Right ventricle myocardium inferior (tissue), 1 donor: ENCODE measurements around the gene PDXK. TPM values are rescaled to one million over a fixed set of nuclear protein-coding genes. Genes with fewer than 3 reads are reported as not detected.
A peak's percentile ranks its signal among the peaks of the same experiment; 100 is the strongest.

Source experiments
- ATAC-seq: fragments of 200-7000 bp; cut with Tn5 transposase; one replicate; pipeline ENCODE4 v1.9.1; 2020; ENCODE audit warnings: mild to moderate bottlenecking, moderate library complexity
- DNase-seq: peaks from one replicate; pipeline ENCODE4 v3.0.0; 2021; ENCODE audit errors: missing footprints
- intact Hi-C: fragments of 100-400 bp; cut with DNase I; formaldehyde crosslinking; loops from one replicate; pipeline ENCODE4 v1.11.0; 2022
- total RNA-seq: library from RNA; stranded (reverse); fragmentation: NEBNext Ultra II Directional; extraction: Animal tissue kit (Norgen Biotek cat#: 25700); gene quantifications from one replicate; pipeline ENCODE4 v1.2.1, GENCODE V29; 2021
- donor health status: DM: no; HTN: yes; CAD: no; lungs with severe emphysema.

The PDXK gene
- total RNA-seq, 1 donor from 2014 or later, result 105 TPM

- no peak for DNase-seq
- ATAC-seq, result peak; percentile 22
- intact Hi-C loops, result no loop called here
Measured at GRCh38 chr21:43734928-43735229, 15.9 kb downstream of the PDXK start.

GRCh38 chr21:43735236-43736091, 16.5 kb downstream of the PDXK start:
- intact Hi-C loops, result no loop called here
- no peak for DNase-seq
- no peak for ATAC-seq

- ATAC-seq (no peak), DNase-seq (no peak)
- intact Hi-C loops, result no loop called here
Measured at GRCh38 chr21:43736224-43736883, 17.4 kb downstream of the PDXK start.

- ATAC-seq (no peak), DNase-seq (no peak)
- intact Hi-C loops, result no loop called here
Measured at GRCh38 chr21:43737158-43737950, 18.4 kb downstream of the PDXK start.

- ATAC-seq, result no peak
- intact Hi-C loops, result loop anchor here (10.0 kb wide), 1 partner anchor 55 kb away; no protein-coding TSS in a partner anchor
- no peak for DNase-seq
Measured at GRCh38 chr21:43739621-43740435, 20.9 kb downstream of the PDXK start.

GRCh38 chr21:43740497-43741156, 21.7 kb downstream of the PDXK start:
- ATAC-seq (no peak), DNase-seq (no peak)
- intact Hi-C loops, result loop anchor here (10.0 kb wide), 1 partner anchor 56 kb away; no protein-coding TSS in a partner anchor

- no peak for ATAC-seq
- intact Hi-C loops, result loop anchor here (10.0 kb wide), 1 partner anchor 57 kb away; no protein-coding TSS in a partner anchor
- no peak for DNase-seq
Measured at GRCh38 chr21:43741423-43742096, 22.6 kb downstream of the PDXK start.

- DNase-seq, result no peak
- intact Hi-C loops, result loop anchor here (10.0 kb wide), 1 partner anchor 59 kb away; no protein-coding TSS in a partner anchor
- no peak for ATAC-seq
Measured at GRCh38 chr21:43743947-43744346, 25.0 kb downstream of the PDXK start.

- intact Hi-C loops, result loop anchor here (10.0 kb wide), 1 partner anchor 60 kb away; no protein-coding TSS in a partner anchor
- DNase-seq (no peak), ATAC-seq (no peak)
Measured at GRCh38 chr21:43744725-43745124, 25.8 kb downstream of the PDXK start.

- DNase-seq (no peak), ATAC-seq (no peak)
- intact Hi-C loops, result loop anchor here (10.0 kb wide), 1 partner anchor 61 kb away; no protein-coding TSS in a partner anchor
Measured at GRCh38 chr21:43745772-43746517, 27.0 kb downstream of the PDXK start.

GRCh38 chr21:43748622-43749021, 29.7 kb downstream of the PDXK start:
- intact Hi-C loops, result loop anchor here (10.0 kb wide), 1 partner anchor 64 kb away; no protein-coding TSS in a partner anchor
- DNase-seq (no peak), ATAC-seq (no peak)

GRCh38 chr21:43749651-43750262, 30.8 kb downstream of the PDXK start:
- no peak for DNase-seq
- intact Hi-C loops, result loop anchor here (10.0 kb wide), 1 partner anchor 65 kb away; no protein-coding TSS in a partner anchor
- ATAC-seq, result no peak

- ATAC-seq (no peak), DNase-seq (no peak)
- intact Hi-C loops, result no loop called here
Measured at GRCh38 chr21:43750339-43751033, 31.6 kb downstream of the PDXK start.

GRCh38 chr21:43751955-43752591, 33.1 kb downstream of the PDXK start:
- intact Hi-C loops, result no loop called here
- DNase-seq (no peak), ATAC-seq (no peak)

GRCh38 chr21:43752758-43753438, 34.0 kb downstream of the PDXK start:
- DNase-seq (no peak), ATAC-seq (no peak)
- intact Hi-C loops, result no loop called here
